Trophoblast cell (in vitro differentiated cells and primary cell): ENCODE results near the gene PARP3.

Source experiments
- DNase-seq, 2 donors: peaks; one replicate each; pipeline ENCODE4 v3.0.0-alpha.2; 2016
- H2AFZ ChIP-seq: 2 replicates; pipeline ENCODE4 v1.6.1; 2013; ENCODE audit warnings: low read length, moderate library complexity, mild to moderate bottlenecking; ENCODE audit not compliant: insufficient read depth, poor library complexity
- H2AK5ac ChIP-seq: 2 replicates; pipeline ENCODE4 v1.6.1; 2013; ENCODE audit warnings: mild to moderate bottlenecking, low read length
- H2BK120ac ChIP-seq: 2 replicates; pipeline ENCODE4 v1.6.1; 2013; ENCODE audit warnings: low read length, mild to moderate bottlenecking, moderate library complexity; ENCODE audit not compliant: insufficient read depth, poor library complexity
- H2BK12ac ChIP-seq: 2 replicates; pipeline ENCODE4 v1.6.1; 2013; ENCODE audit warnings: mild to moderate bottlenecking, low read length, moderate library complexity
- H2BK5ac ChIP-seq: 2 replicates; pipeline ENCODE4 v1.6.1; 2013; ENCODE audit warnings: low read length, low read depth, moderate library complexity, mild to moderate bottlenecking; ENCODE audit not compliant: poor library complexity
- H3K14ac ChIP-seq: 2 replicates; pipeline ENCODE4 v1.6.1; 2013; ENCODE audit warnings: mild to moderate bottlenecking, low read length
- H3K18ac ChIP-seq: 2 replicates; pipeline ENCODE4 v1.6.1; 2013; ENCODE audit warnings: mild to moderate bottlenecking, low read length
- H3K23ac ChIP-seq: 2 replicates; pipeline ENCODE4 v1.6.1; 2013; ENCODE audit warnings: low read length
- H3K27ac ChIP-seq: 2 replicates; pipeline ENCODE4 v1.5.1; 2013; ENCODE audit warnings: low read depth, mild to moderate bottlenecking, inconsistent platforms, low read length, moderate library complexity
- H3K27me3 ChIP-seq: 2 replicates; pipeline ENCODE4 v1.6.1; 2013; ENCODE audit warnings: inconsistent platforms, mild to moderate bottlenecking, low read length, moderate library complexity; ENCODE audit not compliant: insufficient read depth
- H3K36me3 ChIP-seq, 2 experiments: 1 replicate in 1 of 2; 2 replicates in 1 of 2; pipeline ENCODE4 v1.6.1; 2013; ENCODE audit warnings: low read length in 2 of 2, mild to moderate bottlenecking in 2 of 2, moderate library complexity in 1 of 2; ENCODE audit not compliant: insufficient read depth in 2 of 2, control insufficient read depth in 1 of 2
- H3K4ac ChIP-seq: 2 replicates; pipeline ENCODE4 v1.6.1; 2013; ENCODE audit warnings: low read depth, mild to moderate bottlenecking, low read length, moderate library complexity
- H3K4me1 ChIP-seq, 2 experiments: 1 replicate in 1 of 2; 2 replicates in 1 of 2; pipeline ENCODE4 v1.6.1; 2013; ENCODE audit warnings: low read length in 2 of 2, mild to moderate bottlenecking in 2 of 2, moderate library complexity in 1 of 2; ENCODE audit not compliant: insufficient read depth in 2 of 2, control insufficient read depth in 1 of 2
- H3K4me2 ChIP-seq: 2 replicates; pipeline ENCODE4 v1.6.1; 2013; ENCODE audit warnings: inconsistent platforms, mild to moderate bottlenecking, low read length, moderate library complexity
- H3K4me3 ChIP-seq: 2 replicates; pipeline ENCODE4 v1.5.1; 2013; ENCODE audit warnings: mild to moderate bottlenecking, low read depth, low read length, inconsistent platforms
- H3K79me1 ChIP-seq: one replicate; pipeline ENCODE4 v1.6.1; 2013; ENCODE audit warnings: low read length
- H3K79me2 ChIP-seq: 2 replicates; pipeline ENCODE4 v1.6.1; 2013; ENCODE audit warnings: low read length, mild to moderate bottlenecking; ENCODE audit not compliant: control insufficient read depth, insufficient read depth, poor library complexity
- H3K9ac ChIP-seq: 2 replicates; pipeline ENCODE4 v1.6.1; 2013; ENCODE audit warnings: mild to moderate bottlenecking, low read length
- H3K9me3 ChIP-seq: 2 replicates; pipeline ENCODE4 v1.6.1; 2013; ENCODE audit warnings: low read depth, mild to moderate bottlenecking, control low read depth, inconsistent platforms, low read length; ENCODE audit not compliant: insufficient read depth
- H4K12ac ChIP-seq: 2 replicates; pipeline ENCODE4 v1.6.1; 2013; ENCODE audit warnings: low read depth, mild to moderate bottlenecking, low read length, moderate library complexity
- H4K8ac ChIP-seq: 2 replicates; pipeline ENCODE4 v1.6.1; 2013; ENCODE audit warnings: low read depth, mild to moderate bottlenecking, low read length, moderate library complexity
- H4K91ac ChIP-seq: one replicate; pipeline ENCODE4 v1.6.1; 2013; ENCODE audit warnings: low read depth, mild to moderate bottlenecking, low read length, moderate library complexity
- WGBS: extraction: QIAGEN DNeasy Blood & Tissue Kit; methylation state at CpG from one replicate; pipeline ENCODE4 v1.1.7; 2013; ENCODE audit warnings: missing lambda C conversion rate; ENCODE audit not compliant: insufficient read length, insufficient coverage; ENCODE audit errors: extremely low coverage; 5-methylcytosine and 5-hydroxymethylcytosine counted together

PARP3 gene

DNA sequence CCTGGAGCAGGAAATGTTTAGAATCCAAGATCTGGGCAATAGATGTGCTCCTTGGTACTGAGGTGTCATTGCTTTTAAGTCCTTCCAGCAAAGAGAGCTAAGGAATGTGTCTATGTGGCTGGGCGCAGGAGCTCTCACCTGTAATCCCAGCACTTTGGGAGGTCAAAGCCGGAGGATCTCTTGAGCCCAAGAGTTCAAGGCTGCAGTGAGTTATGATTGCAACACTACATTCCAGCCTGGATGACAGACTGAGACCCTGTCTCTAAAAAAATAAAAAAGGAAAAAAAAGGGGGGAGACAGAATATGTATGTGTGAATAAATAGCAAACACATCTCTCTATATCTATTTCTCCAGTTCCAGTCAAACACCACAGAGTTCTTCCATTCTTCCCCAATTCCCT lies 8.7 kb downstream of the PARP3 start:
- H4K12ac ChIP-seq: no peak overlapping the region

DNA sequence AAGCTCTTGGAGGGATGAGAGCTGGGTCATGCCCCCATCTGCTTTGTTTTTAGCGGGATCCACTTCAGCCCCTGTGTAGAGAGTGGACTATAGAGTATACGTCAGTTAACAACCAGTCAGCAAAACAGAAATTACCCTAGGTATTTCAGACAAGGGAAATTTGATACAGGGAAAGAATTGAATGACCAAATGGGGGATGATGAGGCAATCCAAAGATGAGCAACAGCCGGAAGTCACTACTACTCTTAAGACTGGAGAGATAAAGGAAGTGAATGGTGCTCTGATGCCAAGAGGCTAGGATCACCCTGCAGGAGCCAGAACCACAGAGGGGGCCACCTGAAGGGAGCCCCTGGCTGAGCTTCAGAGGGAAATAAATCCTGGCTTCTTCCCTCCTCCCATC lies 11.3 kb downstream of the PARP3 start:
- Histone ChIP-seq H3K27ac (no peak overlapping the region), H3K23ac (no peak overlapping the region), H2AFZ (no peak overlapping the region), H2BK120ac (no peak overlapping the region), H3K4me2 (no peak overlapping the region), H3K14ac (no peak overlapping the region), H3K27me3 (peaks cover 28% of the 10 kb centered on the region), H3K4me3 (no peak overlapping the region), H2AK5ac (no peak overlapping the region), H3K18ac (no peak overlapping the region), H3K36me3 (peaks cover 9% of the 10 kb centered on the region in 2 experiments), H4K12ac (no peak overlapping the region), H4K8ac (no peak overlapping the region), H2BK5ac (no peak overlapping the region), H3K4ac (no peak overlapping the region), H3K79me1 (no peaks in the 10 kb centered on the region), H3K9me3 (peaks cover 3% of the 10 kb centered on the region), H3K79me2 (no peaks in the 10 kb centered on the region), H2BK12ac (no peak overlapping the region), H4K91ac (no peak overlapping the region), H3K9ac (no peak overlapping the region), H3K4me1 (peaks cover 7 to 17% of the 10 kb centered on the region in 2 experiments)
- DNase-seq: peak in 1 of 2 donors; percentile 20
- WGBS: no CpG with 5 or more reads among the region's 3 CpGs

More for the DNA sequence above, 8.7 kb downstream of the PARP3 start:
- no peak overlapping the region for H3K27ac ChIP-seq
- H3K23ac ChIP-seq: no peak overlapping the region
- H3K4me1 ChIP-seq: peaks cover 6 to 8% of the 10 kb centered on the region in 2 experiments
- no peaks in the 10 kb centered on the region for H3K79me1 ChIP-seq
- no peak overlapping the region for H4K8ac ChIP-seq
- no peak overlapping the region for H3K4ac ChIP-seq
- no peak overlapping the region for H3K4me2 ChIP-seq
- no peak overlapping the region for H2AK5ac ChIP-seq
- H3K36me3 ChIP-seq: no peaks in the 10 kb centered on the region
- H2AFZ ChIP-seq: no peak overlapping the region
- no peak overlapping the region for H2BK120ac ChIP-seq
- no peak overlapping the region for H4K91ac ChIP-seq
- H3K27me3 ChIP-seq: peaks cover 19% of the 10 kb centered on the region
- H3K9me3 ChIP-seq: peaks cover 2% of the 10 kb centered on the region
- no peak overlapping the region for H3K4me3 ChIP-seq
- no peak overlapping the region for H2BK5ac ChIP-seq
- H3K14ac ChIP-seq: no peak overlapping the region
- no peak overlapping the region for H3K18ac ChIP-seq
- no peak overlapping the region for H2BK12ac ChIP-seq
- no peak overlapping the region for H3K9ac ChIP-seq
- no peaks in the 10 kb centered on the region for H3K79me2 ChIP-seq
- DNase-seq: no peak
- no CpG with 5 or more reads among the region's 2 CpGs for WGBS

- H4K91ac ChIP-seq: no peak overlapping the region
- no peak overlapping the region for H4K12ac ChIP-seq
- no peak overlapping the region for H2BK12ac ChIP-seq
- H2AK5ac ChIP-seq: no peak overlapping the region
- peaks cover 15 to 16% of the 10 kb centered on the region in 2 experiments for H3K36me3 ChIP-seq
- no peak overlapping the region for H2AFZ ChIP-seq
- H3K14ac ChIP-seq: no peak overlapping the region
- no CpG with 5 or more reads among the region's 6 CpGs for WGBS
- no peak overlapping the region for H3K27ac ChIP-seq
- H3K27me3 ChIP-seq: peaks cover 28% of the 10 kb centered on the region
- no peak overlapping the region for H3K23ac ChIP-seq
- no peak overlapping the region for H3K4ac ChIP-seq
- H3K79me2 ChIP-seq: no peaks in the 10 kb centered on the region
- H3K79me1 ChIP-seq: no peaks in the 10 kb centered on the region
- H3K18ac ChIP-seq: no peak overlapping the region
- no peak overlapping the region for H3K4me3 ChIP-seq
- no peak overlapping the region for H3K4me2 ChIP-seq
- H3K4me1 ChIP-seq: peaks cover 7 to 17% of the 10 kb centered on the region in 2 experiments
- no peak for DNase-seq
- no peak overlapping the region for H2BK5ac ChIP-seq
- H3K9ac ChIP-seq: no peak overlapping the region
- no peak overlapping the region for H4K8ac ChIP-seq
- H3K9me3 ChIP-seq: peaks cover 3% of the 10 kb centered on the region
- H2BK120ac ChIP-seq: no peak overlapping the region
Observed at GRCh38 chr3:51954105-51954504, 11.9 kb downstream of the PARP3 start.

- H3K23ac ChIP-seq: no peak overlapping the region
- H2BK12ac ChIP-seq: no peak overlapping the region
- H3K14ac ChIP-seq: no peak overlapping the region
- H3K18ac ChIP-seq: no peak overlapping the region
- H3K27me3 ChIP-seq: peaks cover 28% of the 10 kb centered on the region
- H2BK5ac ChIP-seq: no peak overlapping the region
- DNase-seq: no peak
- no peaks in the 10 kb centered on the region for H3K79me2 ChIP-seq
- no peak overlapping the region for H2AFZ ChIP-seq
- no peak overlapping the region for H4K12ac ChIP-seq
- no peak overlapping the region for H2AK5ac ChIP-seq
- no peak overlapping the region for H3K4ac ChIP-seq
- peaks cover 7 to 17% of the 10 kb centered on the region in 2 experiments for H3K4me1 ChIP-seq
- WGBS: no CpG with 5 or more reads among the region's 1 CpG
- H3K9ac ChIP-seq: no peak overlapping the region
- H3K4me2 ChIP-seq: no peak overlapping the region
- H3K79me1 ChIP-seq: no peaks in the 10 kb centered on the region
- no peak overlapping the region for H3K4me3 ChIP-seq
- no peak overlapping the region for H3K27ac ChIP-seq
- H3K9me3 ChIP-seq: peaks cover 3% of the 10 kb centered on the region
- H2BK120ac ChIP-seq: no peak overlapping the region
- H4K8ac ChIP-seq: no peak overlapping the region
- no peak overlapping the region for H4K91ac ChIP-seq
- peaks cover 16 to 21% of the 10 kb centered on the region in 2 experiments for H3K36me3 ChIP-seq
Observed at GRCh38 chr3:51954713-51955112, 12.6 kb downstream of the PARP3 start.
